Activated T-helper 1 cell treated with Interleukin-2 at 50 U/mL for 16 hours (primary cell): ENCODE measurements around the gene APOBEC3C.
"Not testable (repeated sequence)": the region's sequence is repeated elsewhere in the genome, so short reads cannot be mapped to it uniquely, and the experiment has no call there.

ENCODE experiments used
- DNase-seq: peaks from one replicate; pipeline ENCODE4 v3.0.0-alpha.2; 2020; ENCODE audit warnings: low read depth

The APOBEC3C gene

GRCh38 chr22:39021552-39022250 lies 7.6 kb downstream of the APOBEC3C start:
- DNase-seq: no peak

GRCh38 chr22:39024519-39025308 lies 10.7 kb downstream of the APOBEC3C start:
- peak; percentile 22 for DNase-seq

- no peak for DNase-seq
Observed at GRCh38 chr22:39026509-39027150, 12.6 kb downstream of the APOBEC3C start.

GRCh38 chr22:39027717-39028116 lies 13.7 kb downstream of the APOBEC3C start:
- DNase-seq: no peak

GRCh38 chr22:39028281-39028680 lies 14.2 kb downstream of the APOBEC3C start:
- no peak for DNase-seq

GRCh38 chr22:39029227-39029626 lies 15.2 kb downstream of the APOBEC3C start:
- no peak for DNase-seq

GRCh38 chr22:39030705-39031104 lies 16.6 kb downstream of the APOBEC3C start:
- no peak for DNase-seq

- DNase-seq: not testable (repeated sequence)
Observed at GRCh38 chr22:39031434-39032295, 17.6 kb downstream of the APOBEC3C start.

GRCh38 chr22:39037071-39037470 lies 23.0 kb downstream of the APOBEC3C start:
- not testable (repeated sequence) for DNase-seq

GRCh38 chr22:39039306-39040126 lies 25.5 kb downstream of the APOBEC3C start:
- no peak for DNase-seq

- DNase-seq: not testable (repeated sequence)
Observed at GRCh38 chr22:39040155-39040537, 26.1 kb downstream of the APOBEC3C start.

- peak; percentile 45 for DNase-seq
Observed at GRCh38 chr22:39040538-39041296, 26.7 kb downstream of the APOBEC3C start, which contains the start of gene APOBEC3F. APOBEC3F (plus strand) TSS chr22:39040864; CDS start chr22:39040961, 97 bp downstream.

GRCh38 chr22:39041908-39042307 lies 27.9 kb downstream of the APOBEC3C start:
- no peak for DNase-seq

- DNase-seq: not testable (repeated sequence)
Observed at GRCh38 chr22:39043063-39043462, 29.0 kb downstream of the APOBEC3C start.

GRCh38 chr22:39045136-39045535 lies 31.1 kb downstream of the APOBEC3C start:
- DNase-seq: not testable (repeated sequence)

- not testable (repeated sequence) for DNase-seq
Observed at GRCh38 chr22:39049486-39049885, 35.4 kb downstream of the APOBEC3C start.

- DNase-seq: not testable (repeated sequence)
Observed at GRCh38 chr22:39051844-39052495, 37.9 kb downstream of the APOBEC3C start.

- no peak for DNase-seq
Observed at GRCh38 chr22:39055658-39056057, 41.6 kb downstream of the APOBEC3C start.

- DNase-seq: not testable (repeated sequence)
Observed at GRCh38 chr22:39061290-39061689, 47.2 kb downstream of the APOBEC3C start.
